Measurements from ENCODE around the gene ANXA5.
"Not testable (repeated sequence)": the region's sequence is repeated elsewhere in the genome, so short reads cannot be mapped to it uniquely, and the experiment has no call there.

ANXA5 gene

GRCh38 chr4:121679267-121679666 is 17.5 kb downstream of the ANXA5 start:
- no peak for DNase-seq (ENCODE audit: low read depth in 2 of 2)

GRCh38 chr4:121677524-121677923 is 19.3 kb downstream of the ANXA5 start:
- no peak for DNase-seq (ENCODE audit: low read depth in 2 of 2)

- no peak for DNase-seq (ENCODE audit: low read depth in 2 of 2)
These were observed 20.3 kb downstream of the ANXA5 start for GRCh38 chr4:121676345-121677075.

- DNase-seq (ENCODE audit: low read depth in 2 of 2) = no peak
These were observed 21.1 kb downstream of the ANXA5 start for GRCh38 chr4:121675715-121676114.

GRCh38 chr4:121674696-121675095 is 22.1 kb downstream of the ANXA5 start:
- no peak for DNase-seq (ENCODE audit: low read depth in 2 of 2)

GRCh38 chr4:121674191-121674590 is 22.6 kb downstream of the ANXA5 start:
- DNase-seq (ENCODE audit: low read depth in 2 of 2) = no peak

GRCh38 chr4:121669163-121669550 is 27.6 kb downstream of the ANXA5 start:
- no peak for DNase-seq (ENCODE audit: low read depth in 2 of 2)

- no peak for DNase-seq (ENCODE audit: low read depth in 2 of 2)
These were observed 28.2 kb downstream of the ANXA5 start for GRCh38 chr4:121668368-121669162.

GRCh38 chr4:121666091-121666679 is 30.6 kb downstream of the ANXA5 start:
- DNase-seq (ENCODE audit: low read depth in 2 of 2) = no peak

- no peak for DNase-seq (ENCODE audit: low read depth in 2 of 2)
These were observed 31.4 kb downstream of the ANXA5 start for GRCh38 chr4:121665371-121665770.

GRCh38 chr4:121662225-121662624 is 34.6 kb downstream of the ANXA5 start:
- no peak for DNase-seq (ENCODE audit: low read depth in 2 of 2)

GRCh38 chr4:121660175-121660933 is 36.4 kb downstream of the ANXA5 start:
- not testable (repeated sequence) for DNase-seq (ENCODE audit: low read depth in 2 of 2)

- DNase-seq (ENCODE audit: low read depth in 2 of 2) = no peak
These were observed 38.7 kb downstream of the ANXA5 start for GRCh38 chr4:121658125-121658524.

GRCh38 chr4:121656269-121656641 is 40.5 kb downstream of the ANXA5 start:
- DNase-seq (ENCODE audit: low read depth in 2 of 2) = no peak

GRCh38 chr4:121655320-121656268 is 41.2 kb downstream of the ANXA5 start:
- DNase-seq (ENCODE audit: low read depth in 2 of 2) = no peak

- no peak for DNase-seq (ENCODE audit: low read depth in 2 of 2)
These were observed 42.0 kb downstream of the ANXA5 start for GRCh38 chr4:121654738-121655137.

- DNase-seq (ENCODE audit: low read depth in 2 of 2) = no peak
These were observed 42.8 kb downstream of the ANXA5 start for GRCh38 chr4:121653986-121654385.

GRCh38 chr4:121653214-121653613 is 43.6 kb downstream of the ANXA5 start:
- no peak for DNase-seq (ENCODE audit: low read depth in 2 of 2)

GRCh38 chr4:121651597-121651996 is 45.2 kb downstream of the ANXA5 start:
- DNase-seq (ENCODE audit: low read depth in 2 of 2) = no peak

GRCh38 chr4:121650741-121651140 is 46.0 kb downstream of the ANXA5 start:
- DNase-seq (ENCODE audit: low read depth in 2 of 2) = no peak

- DNase-seq (ENCODE audit: low read depth in 2 of 2) = no peak
These were observed 48.3 kb downstream of the ANXA5 start for GRCh38 chr4:121648516-121648915.
